Mucosa of descending colon (tissue), 3 donors: ENCODE results near the gene ANKRD55. TPM values are rescaled to one million over a fixed set of nuclear protein-coding genes. Genes with fewer than 3 reads are reported as not detected.
"Not testable (repeated sequence)": the region's sequence is repeated elsewhere in the genome, so short reads cannot be mapped to it uniquely, and the experiment has no call there.

Experiments
- ATAC-seq: fragments of 200-7000 bp; cut with Tn5 transposase; one replicate; pipeline ENCODE4 v1.9.1; 2020; ENCODE audit warnings: mild to moderate bottlenecking, moderate library complexity
- DNase-seq, 3 donors: peaks; one replicate each; pipeline ENCODE4 v3.0.0-alpha.2; 2020
- H3K36me3 ChIP-seq: fragments of 200-600 bp; one replicate; pipeline ENCODE4 v1.8.0; 2021; ENCODE audit warnings: low read depth, mild to moderate bottlenecking
- H3K4me1 ChIP-seq: fragments of 200-600 bp; one replicate; pipeline ENCODE4 v1.8.0; 2021; ENCODE audit warnings: low read depth, mild to moderate bottlenecking
- H3K4me3 ChIP-seq: fragments of 200-600 bp; one replicate; pipeline ENCODE4 v1.8.0; 2021; ENCODE audit warnings: mild to moderate bottlenecking
- H3K9me3 ChIP-seq: fragments of 200-600 bp; one replicate; pipeline ENCODE4 v1.8.0; 2021; ENCODE audit warnings: mild to moderate bottlenecking
- intact Hi-C, 2 donors: fragments of 100-400 bp; cut with DNase I in 1 of 2; cut with micrococcal nuclease in 1 of 2; formaldehyde crosslinking; loops; one replicate each; pipeline versions ENCODE4 v1.11.0 to v1.11.1; 2022; cut with DNase I, micrococcal nuclease
- total RNA-seq, 3 donors: library from RNA; stranded (reverse); fragmentation: NEBNext Ultra II Directional in 2 of 3; extraction: Animal tissue kit (Norgen Biotek cat#: 25700) in 2 of 3; gene quantifications; one replicate each; pipeline versions ENCODE4 v1.2.1 to v1.2.4, GENCODE V29; 2021 to 2023
- TF ChIP-seq, protein P1 (sequence below): fragments of 200-600 bp; IDR thresholded peaks from one replicate; pipeline ENCODE4 v1.8.0; 2022; ENCODE audit warnings: antibody characterized with exemption, mild to moderate bottlenecking
- donor health status: DM: no; HTN: no; CAD: no; lungs with moderate emphysema.
- donor health status: DM: no; HTN: no; CAD: no.
- donor health status: DM: no; HTN: yes; CAD: no.

Gene ANKRD55
- total RNA-seq, 3 donors from 2014 or later = 0.31 TPM; not detected in 2

DNA sequence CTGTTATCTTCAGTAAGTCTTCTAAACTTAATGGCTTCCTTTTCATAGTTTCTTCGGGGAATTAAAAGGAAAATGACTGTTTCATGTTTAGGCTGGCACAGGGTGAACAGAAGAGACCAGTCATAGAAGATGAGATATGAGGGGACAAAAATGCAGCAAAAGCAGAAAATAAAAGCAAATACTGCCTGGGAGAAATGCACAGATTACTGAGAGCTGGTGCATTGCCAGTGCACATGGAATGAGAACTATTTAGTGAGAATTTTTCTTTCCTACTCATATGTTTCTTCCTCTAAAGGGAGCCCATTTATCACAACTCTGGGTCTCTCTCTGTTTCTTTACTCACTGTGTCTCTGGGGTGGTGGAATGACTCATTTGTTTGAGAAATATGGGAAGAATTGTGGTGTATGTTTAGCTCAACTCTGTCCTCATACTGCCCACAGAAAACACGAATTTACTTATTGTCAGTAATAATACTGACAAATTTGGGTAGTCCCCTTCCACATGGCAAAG, 25.9 kb upstream of the ANKRD55 start:
- no peak overlapping the region for H3K4me3 ChIP-seq
- H3K9me3 ChIP-seq = no peaks in the 10 kb centered on the region
- no peaks in the 10 kb centered on the region for H3K4me1 ChIP-seq
- TF ChIP-seq, protein P1, sequence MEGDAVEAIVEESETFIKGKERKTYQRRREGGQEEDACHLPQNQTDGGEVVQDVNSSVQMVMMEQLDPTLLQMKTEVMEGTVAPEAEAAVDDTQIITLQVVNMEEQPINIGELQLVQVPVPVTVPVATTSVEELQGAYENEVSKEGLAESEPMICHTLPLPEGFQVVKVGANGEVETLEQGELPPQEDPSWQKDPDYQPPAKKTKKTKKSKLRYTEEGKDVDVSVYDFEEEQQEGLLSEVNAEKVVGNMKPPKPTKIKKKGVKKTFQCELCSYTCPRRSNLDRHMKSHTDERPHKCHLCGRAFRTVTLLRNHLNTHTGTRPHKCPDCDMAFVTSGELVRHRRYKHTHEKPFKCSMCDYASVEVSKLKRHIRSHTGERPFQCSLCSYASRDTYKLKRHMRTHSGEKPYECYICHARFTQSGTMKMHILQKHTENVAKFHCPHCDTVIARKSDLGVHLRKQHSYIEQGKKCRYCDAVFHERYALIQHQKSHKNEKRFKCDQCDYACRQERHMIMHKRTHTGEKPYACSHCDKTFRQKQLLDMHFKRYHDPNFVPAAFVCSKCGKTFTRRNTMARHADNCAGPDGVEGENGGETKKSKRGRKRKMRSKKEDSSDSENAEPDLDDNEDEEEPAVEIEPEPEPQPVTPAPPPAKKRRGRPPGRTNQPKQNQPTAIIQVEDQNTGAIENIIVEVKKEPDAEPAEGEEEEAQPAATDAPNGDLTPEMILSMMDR = no peak
- no peaks in the 10 kb centered on the region for H3K36me3 ChIP-seq
- DNase-seq (no peak), ATAC-seq (peak; percentile 48)
- intact Hi-C loops = no loop called here

DNA sequence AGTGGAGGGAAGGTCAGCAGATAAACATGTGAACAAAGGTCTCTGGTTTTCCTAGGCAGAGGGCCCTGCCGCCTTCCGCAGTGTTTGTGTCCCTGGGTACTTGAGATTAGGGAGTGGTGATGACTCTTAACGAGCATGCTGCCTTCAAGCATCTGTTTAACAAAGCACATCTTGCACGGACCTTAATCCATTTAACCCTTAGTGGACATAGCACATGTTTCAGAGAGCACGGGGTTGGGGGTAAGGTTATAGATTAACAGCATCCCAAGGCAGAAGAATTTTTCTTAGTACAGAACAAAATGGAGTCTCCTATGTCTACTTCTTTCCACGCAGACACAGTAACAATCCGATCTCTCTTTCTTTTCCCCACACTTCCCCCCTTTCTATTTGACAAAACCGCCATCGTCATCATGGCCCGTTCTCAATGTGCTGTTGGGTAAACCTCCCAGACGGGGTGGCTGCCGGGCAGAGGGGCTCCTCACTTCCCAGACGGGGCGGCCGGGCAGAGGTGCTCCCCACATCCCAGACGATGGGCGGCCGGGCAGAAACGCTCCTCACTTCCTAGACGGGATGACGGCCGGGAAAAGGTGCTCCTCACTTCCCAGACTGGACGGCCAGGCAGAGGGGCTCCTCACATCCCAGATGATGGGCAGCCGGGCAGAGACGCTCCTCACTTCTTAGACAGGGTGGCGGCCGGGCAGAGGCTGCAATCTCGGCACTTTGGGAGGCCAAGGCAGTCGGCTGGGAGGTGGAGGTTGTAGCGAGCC, 24.8 kb upstream of the ANKRD55 start:
- H3K9me3 ChIP-seq, DNase-seq, H3K4me1 ChIP-seq, H3K36me3 ChIP-seq, intact Hi-C loops, ATAC-seq, H3K4me3 ChIP-seq: not testable (repeated sequence)

- Histone ChIP-seq H3K4me3 (no peak overlapping the region), H3K36me3 (no peaks in the 10 kb centered on the region), H3K9me3 (no peaks in the 10 kb centered on the region), H3K4me1 (no peaks in the 10 kb centered on the region)
- DNase-seq (no peak), ATAC-seq (no peak)
- TF ChIP-seq, protein P1 = no peak
- intact Hi-C loops = no loop called here
Measured at GRCh38 chr5:56257010-56257409, 23.9 kb upstream of the ANKRD55 start.

DNA sequence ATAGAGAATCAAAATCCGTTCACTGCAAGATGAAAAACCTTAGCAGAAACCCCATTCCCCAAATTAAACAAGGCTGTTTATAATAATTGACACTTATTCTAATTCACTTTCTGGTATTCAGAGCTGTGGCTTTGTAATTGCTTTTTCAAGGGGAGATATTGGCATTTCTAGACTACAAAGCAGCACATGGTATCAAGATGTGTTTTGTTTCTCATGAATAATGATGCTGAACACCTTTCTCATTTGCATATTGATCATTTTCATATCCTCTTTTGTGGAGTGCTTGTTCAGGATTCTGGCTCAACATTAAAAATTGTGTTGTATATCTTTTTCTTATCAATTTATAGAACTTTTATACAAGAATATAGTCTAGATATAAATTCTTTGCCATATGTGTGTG, 22.4 kb upstream of the ANKRD55 start:
- no peak for ATAC-seq
- Histone ChIP-seq H3K4me1 (no peaks in the 10 kb centered on the region), H3K9me3 (no peaks in the 10 kb centered on the region), H3K36me3 (no peaks in the 10 kb centered on the region), H3K4me3 (no peak overlapping the region)
- DNase-seq = no peak
- intact Hi-C loops = no loop called here
- TF ChIP-seq, protein P1 = no peak

- DNase-seq = no peak
- Histone ChIP-seq H3K4me3 (no peak overlapping the region), H3K4me1 (no peaks in the 10 kb centered on the region), H3K9me3 (no peaks in the 10 kb centered on the region), H3K36me3 (no peaks in the 10 kb centered on the region)
- ATAC-seq = no peak
- intact Hi-C loops = no loop called here
- TF ChIP-seq, protein P1 = no peak
Measured at GRCh38 chr5:56253924-56254323, 20.8 kb upstream of the ANKRD55 start.

GRCh38 chr5:56253126-56253525, 20.0 kb upstream of the ANKRD55 start:
- TF ChIP-seq, protein P1 = no peak
- ATAC-seq (no peak), DNase-seq (no peak)
- Histone ChIP-seq H3K9me3 (no peaks in the 10 kb centered on the region), H3K4me1 (no peaks in the 10 kb centered on the region), H3K4me3 (no peak overlapping the region), H3K36me3 (no peaks in the 10 kb centered on the region)
- intact Hi-C loops = no loop called here
